GM19467 (cell line): Measurements from ENCODE around the gene IQGAP2.
"Not testable (repeated sequence)": the region's sequence is repeated elsewhere in the genome, so short reads cannot be mapped to it uniquely, and the experiment has no call there.

Source experiments
- ATAC-seq: cut with Tn5 transposase; IDR thresholded peaks from one replicate; pipeline ENCODE4 v1.9.1; 2021; ENCODE audit warnings: mild to moderate bottlenecking, moderate library complexity; ENCODE audit not compliant: unreplicated experiment

IQGAP2 gene

DNA sequence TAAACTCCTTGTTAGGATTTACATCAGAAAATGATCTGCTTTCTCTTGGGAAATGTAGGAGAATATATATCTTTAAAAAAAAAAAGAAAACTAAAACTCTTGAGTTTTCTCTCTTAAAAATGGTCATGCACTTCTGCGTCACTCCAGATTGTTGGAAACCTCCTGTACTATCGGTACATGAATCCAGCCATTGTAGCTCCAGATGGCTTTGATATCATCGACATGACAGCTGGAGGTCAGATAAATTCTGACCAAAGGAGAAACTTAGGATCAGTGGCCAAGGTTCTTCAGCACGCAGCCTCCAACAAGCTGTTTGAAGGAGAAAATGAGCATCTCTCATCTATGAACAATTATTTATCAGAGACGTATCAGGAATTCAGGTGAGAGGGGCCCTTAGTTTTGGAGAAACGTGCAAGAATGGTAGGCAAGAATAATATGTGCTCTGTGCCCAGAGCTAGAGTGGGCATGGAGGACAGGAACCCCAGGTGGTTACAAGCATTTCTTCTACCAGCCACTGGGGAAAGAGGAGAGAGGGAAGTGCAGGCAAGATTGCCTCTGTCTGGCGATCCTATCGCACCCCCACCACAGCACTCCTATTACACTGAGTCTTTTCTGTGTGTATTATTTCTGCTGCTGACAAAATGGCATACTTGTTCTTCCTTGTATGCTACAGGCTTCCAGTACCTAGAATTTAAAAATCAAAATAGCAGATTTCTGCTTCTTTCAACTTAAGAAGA, 271.4 kb downstream of the IQGAP2 start:
- no peak for ATAC-seq

DNA sequence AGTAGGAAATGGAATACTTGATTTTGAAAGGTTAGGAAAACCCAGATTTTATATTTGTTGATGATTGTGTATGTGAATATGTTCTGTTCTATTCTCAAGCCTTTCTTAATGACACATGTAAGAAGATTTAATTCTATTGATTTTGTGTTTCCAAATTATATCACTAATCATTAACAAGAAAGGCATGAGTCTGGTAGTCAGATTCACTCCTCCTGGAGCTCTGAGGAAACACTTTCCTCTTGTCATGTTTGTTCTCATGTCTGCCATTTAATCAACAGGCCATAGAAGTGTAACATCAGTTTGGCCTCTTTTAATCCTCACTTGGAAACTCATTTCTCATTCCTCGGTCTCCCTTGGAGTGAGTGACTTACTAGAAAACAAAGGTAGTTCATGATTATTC, 272.3 kb downstream of the IQGAP2 start:
- ATAC-seq: no peak

DNA sequence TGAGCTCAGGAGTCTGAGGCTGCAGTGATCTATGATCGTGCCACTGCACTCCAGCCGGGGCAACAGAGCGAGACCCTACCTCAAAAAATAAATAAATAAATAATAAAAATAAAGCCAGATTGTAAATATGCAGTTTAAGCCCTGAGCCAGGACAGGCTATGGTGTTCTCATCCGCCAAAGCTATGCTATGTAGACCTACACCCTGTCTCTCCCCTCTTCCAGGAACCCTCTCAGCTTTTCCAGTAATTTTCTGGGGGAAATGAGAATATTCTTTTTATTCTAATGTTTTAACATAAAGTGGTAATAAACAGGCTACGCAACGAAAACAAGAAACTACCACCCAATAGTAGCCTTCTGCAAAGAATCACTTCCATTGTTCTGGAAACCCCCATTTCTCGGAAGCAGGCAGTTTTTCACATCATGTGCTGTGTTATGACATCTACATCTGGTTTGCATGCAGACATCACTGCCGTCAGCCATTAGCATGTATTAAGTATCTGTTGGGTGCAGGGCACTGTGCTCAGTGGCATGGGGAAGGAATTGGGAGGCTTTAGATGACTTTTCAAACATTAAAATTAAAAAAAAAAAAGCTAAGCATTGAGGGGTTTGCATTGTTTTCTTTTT, 274.9 kb downstream of the IQGAP2 start:
- no peak for ATAC-seq

DNA sequence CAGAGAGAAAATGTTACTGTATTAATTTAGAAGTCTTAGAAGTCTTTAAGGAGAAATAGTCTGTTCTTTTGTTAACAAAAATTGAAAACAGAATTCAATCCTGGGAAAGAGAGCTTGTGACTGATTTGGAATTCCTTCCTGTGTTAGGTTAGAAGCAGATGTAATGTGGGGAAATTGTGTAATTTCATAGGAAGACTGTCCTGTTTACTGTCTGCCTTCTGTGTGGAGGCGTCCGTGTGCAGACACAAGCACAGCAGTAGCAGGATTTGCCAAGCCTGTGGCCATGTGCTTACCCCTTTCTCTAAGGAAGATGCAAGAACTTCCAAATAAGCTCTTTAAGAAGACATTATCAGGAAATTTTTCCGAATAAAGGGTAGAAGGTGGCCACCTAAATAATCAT, 276.1 kb downstream of the IQGAP2 start:
- ATAC-seq: no peak

DNA sequence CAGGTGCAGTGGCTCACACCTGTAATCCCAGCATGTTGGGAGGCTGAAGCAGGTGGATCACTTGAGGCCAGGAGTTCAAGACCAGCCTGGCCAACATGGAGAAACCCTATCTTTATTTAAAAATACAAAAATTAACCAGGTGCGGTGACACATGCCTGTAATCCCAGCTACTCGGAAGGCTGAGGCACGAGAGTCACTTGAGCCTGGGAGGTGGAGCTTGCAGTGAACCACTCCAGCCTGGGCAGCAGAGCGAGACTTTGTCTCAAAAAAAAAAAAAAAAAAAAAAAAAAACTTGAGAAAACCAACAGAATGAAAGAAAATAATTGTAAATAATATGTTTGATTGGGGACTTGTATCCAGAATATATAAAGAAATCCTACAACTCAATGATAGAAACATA, 277.7 kb downstream of the IQGAP2 start:
- ATAC-seq: not testable (repeated sequence)

DNA sequence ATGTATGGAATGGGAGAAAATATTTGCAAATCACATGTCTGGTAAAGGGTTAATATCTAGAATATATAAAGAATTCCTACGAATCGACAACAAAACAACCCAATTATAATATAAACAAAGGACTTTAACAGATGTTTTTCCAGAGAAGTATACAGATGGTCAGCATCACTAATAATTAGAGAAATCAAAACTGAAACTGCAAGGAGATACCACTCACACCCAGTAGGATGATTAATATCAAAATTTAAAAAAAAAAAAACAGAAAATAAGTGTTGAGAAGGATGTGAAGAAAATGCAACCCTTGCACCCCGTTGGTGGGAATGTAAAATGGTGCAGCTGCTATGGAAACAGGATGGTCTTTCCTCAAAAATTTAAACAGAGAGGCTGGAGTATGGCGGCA, 278.2 kb downstream of the IQGAP2 start:
- no peak for ATAC-seq

DNA sequence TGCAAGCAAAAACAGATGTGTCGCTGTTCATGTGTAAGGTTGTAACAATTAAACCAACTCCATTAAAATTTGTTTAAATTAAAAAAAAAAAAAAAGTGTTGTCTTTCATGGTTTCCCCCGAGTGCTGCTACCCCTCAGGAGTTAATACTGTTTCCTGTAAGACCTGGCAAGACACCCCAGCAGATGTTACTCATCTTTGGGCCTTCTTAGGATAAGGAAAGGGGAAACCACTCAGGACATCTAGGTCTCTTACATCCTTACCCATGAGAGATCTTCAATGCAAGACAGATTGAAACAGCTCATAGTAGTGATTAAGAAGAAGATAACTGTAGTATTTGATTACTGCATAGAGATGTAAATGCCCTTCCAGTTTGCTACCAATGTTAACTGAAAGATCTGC, 279.3 kb downstream of the IQGAP2 start:
- no peak for ATAC-seq

DNA sequence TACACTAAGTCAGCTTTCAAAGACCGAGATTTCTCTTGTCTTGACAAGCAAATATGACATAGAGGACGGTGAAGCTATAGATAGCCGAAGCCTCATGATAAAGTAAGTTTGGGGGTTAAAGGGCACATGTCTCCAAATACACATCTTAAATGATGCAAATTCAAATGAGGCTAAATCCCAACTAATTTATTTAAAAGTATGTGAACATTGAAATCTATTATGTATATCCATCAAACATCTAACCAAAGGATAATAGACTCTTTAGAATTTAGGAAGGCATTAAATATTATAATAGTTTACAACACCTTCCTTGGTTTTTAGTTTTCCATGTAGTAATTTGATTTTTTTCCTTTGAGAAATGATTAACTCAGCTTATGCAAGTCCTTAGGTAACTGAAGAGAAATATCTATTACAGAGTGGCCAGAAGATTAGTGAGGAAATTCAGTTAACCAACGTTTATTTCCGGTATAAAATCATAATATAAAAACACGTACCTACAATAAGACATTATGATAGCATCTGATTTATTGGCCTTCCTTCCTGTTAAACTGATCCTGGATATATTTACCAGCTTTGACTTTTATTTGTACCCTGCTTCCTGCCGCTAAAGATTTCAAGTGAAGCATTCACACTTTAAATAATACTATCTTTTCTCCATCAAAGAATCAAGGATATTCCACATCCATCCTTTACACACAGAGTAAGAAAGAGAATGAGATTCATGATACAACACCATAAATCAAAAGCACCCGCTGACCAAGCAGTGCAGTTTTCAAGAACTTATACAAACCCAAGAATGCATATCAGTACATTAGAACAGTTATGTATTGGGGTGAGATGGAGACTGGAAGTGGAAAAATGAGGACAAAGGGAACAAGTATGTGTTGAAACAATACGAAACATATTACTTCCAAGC, 281.0 kb downstream of the IQGAP2 start:
- no peak for ATAC-seq

DNA sequence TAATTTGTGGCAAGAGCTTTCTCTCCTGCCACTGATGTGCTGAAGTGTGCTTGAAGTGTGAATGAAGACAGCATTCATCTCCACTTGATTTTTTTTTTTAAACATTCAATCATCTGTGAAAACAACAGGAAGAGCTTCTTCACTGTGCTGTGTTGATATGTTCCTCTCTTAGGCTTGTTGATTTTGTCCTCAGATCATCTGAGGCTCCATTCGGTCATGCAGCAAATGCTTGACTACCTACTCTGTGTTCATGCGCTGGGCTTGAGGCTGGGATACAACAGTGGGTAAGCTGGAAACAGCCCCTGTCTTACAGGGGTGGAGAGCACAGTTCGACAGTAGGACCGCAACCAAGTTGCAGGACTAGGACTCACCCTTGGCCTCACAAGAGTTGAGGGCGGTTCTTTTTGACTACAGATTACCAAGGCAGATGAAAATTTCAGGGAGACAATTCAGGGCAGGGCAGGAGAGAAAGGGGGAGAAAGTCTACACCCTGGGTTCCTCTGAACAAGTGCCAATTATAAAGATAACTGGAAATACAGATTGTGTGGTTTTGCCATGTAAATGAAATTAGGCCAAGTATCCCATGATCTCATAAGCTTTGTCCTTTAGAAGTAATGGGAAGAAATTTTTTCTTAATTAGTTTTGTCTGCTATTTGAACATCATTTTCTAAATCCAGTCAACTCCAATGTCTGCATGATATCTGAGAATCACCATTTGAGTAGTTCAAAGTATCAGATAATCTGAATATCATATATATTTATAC, 281.9 kb downstream of the IQGAP2 start:
- no peak for ATAC-seq

DNA sequence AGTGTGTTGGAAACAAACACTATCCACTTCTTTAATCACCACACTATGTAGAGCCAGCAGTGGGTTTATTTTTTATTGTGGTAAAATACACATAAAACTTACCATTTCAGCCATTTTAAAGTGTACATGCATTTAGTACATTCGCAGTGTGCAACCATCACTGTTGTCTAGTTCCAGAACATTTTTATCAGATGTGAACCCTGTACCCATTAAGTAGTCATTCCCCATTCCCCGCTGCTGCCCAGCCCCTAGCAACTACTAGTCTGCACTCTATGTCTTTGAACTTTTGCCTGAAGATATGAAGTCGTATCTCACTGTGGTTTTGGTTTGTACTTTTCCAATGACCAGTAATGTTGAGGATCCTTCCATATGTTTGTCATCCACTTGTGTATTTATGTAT, 282.6 kb downstream of the IQGAP2 start:
- ATAC-seq: no peak

DNA sequence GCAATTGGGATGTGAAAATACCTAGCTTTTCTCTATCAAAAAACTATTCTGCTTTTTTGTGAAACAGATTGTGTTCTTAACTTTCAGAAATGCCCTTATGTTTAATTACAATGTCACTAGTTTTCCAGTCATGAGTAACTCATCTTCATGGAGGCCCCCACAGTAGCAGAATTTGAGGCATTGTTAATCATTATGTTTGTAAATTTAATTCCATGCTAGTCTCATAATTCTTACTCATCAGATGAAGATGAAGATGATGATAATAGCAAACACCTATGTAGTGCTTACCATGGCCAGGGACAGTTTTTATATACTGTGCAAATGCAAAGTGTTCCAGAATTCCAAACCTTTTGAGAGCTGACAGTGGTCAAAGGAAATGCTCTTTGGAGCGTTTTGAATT, 285.1 kb downstream of the IQGAP2 start:
- no peak for ATAC-seq

DNA sequence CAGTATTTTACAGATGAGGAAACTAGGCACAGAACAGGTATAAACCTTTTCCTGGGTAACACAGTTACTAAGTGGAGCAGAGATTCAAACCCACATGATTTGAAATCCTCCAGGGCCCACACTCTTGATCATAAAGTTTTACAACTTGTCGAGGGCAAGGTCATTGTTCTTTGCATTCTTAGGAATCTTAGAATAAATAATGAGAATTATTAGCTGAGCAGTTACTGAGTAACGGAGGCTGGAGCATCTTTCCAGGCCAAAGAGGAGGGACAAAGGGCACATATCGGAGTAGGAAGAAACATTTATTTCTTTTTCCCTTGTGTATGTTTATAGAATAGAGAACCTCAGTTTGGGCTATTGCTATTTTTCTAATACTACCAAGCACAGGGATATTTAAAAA, 285.8 kb downstream of the IQGAP2 start:
- no peak for ATAC-seq

DNA sequence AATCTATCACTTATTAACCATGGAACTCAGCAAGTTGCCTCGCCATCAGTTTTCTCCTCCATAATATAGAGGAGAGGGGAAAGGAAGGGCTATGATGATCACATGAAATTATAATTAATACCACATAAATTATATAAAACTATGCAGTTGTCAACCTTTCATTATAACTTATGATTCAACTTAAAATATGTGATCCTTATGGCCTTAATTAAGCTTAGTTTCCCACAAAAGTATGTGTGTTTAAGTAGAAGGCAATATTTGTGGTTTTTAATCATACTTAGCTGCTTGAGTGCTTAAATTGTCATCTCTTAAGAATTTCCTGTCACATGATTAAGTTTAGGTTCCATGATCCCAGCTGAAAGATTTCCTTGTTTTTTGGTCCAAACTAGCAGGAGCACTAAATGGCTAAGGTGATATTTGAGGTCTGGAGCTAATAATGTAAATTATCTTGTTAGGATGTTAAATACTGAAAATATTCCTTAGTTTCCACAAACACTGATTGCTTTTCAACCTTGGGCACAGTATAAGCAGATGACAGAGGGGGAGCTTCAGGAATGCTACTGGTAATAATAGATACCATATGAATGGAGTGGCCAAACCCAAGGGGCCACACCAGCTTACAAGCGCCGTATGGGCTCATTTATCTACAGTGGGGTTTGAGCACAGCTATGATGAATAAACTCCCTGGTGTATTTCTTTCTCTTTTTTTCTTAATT, 286.4 kb downstream of the IQGAP2 start:
- ATAC-seq: no peak

DNA sequence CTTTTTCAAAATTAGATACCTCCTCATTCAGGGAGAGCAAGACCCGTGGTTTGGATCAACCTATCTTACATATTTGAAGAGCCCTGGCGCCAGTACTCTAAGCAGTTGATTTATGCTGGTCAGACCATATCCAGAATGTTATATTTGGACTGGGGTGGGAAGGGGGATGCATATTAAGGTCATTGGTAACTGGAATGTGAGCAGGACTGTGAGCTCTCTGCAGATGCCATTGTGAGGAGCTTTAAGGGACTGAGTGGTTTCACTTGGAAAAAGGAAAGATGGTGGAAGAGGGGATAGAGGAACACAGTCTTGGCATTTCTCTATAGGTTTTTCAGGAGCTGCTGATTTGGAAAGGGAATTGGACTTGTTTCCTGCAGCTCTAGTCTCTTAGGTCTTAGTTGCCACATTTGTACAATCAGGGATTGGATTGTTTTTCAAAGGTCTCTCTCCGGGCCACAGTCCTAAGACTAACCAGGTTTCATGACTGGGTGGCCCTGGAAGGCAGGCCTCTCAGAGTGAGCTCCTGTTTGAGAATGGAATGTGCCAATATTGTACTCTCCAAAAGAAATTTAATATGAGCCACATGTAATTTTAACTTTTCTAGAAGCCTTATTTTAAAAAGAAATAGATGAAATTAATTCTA, 287.1 kb downstream of the IQGAP2 start:
- ATAC-seq: no peak

DNA sequence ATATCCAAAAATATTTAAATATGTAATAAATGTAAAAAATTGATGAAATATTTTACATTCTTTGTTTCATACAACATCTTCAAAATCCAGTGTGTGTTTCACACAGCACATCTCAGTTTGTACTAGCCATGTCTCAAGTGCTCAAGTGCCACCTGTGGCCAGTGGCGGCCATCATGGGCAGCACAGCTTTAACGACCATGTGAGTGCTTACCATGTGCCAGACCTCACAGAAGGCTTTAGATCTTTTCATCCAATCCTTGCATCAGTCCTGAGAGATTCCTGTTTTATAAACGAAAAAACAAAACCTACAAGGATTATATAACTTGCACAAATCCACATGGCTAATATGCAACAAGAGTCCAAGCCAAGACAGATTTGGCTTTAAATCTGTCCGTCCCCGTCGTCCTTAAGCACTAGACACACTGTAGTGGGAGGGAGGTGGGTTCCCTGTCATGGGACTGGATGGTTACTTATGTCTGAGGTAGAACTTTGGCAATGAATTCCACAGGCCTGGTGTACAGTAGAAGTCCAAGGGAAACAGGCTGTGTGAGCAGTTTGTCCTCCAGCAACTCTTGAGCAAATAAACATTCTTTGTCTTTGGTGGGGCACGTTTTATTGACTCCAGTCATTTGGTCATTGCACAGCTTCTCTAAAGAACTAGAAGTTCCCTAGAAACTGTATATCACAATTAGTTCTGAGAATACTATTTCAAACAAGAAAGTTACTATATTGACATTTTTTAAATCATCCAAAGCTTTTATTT, 287.8 kb downstream of the IQGAP2 start:
- no peak for ATAC-seq

DNA sequence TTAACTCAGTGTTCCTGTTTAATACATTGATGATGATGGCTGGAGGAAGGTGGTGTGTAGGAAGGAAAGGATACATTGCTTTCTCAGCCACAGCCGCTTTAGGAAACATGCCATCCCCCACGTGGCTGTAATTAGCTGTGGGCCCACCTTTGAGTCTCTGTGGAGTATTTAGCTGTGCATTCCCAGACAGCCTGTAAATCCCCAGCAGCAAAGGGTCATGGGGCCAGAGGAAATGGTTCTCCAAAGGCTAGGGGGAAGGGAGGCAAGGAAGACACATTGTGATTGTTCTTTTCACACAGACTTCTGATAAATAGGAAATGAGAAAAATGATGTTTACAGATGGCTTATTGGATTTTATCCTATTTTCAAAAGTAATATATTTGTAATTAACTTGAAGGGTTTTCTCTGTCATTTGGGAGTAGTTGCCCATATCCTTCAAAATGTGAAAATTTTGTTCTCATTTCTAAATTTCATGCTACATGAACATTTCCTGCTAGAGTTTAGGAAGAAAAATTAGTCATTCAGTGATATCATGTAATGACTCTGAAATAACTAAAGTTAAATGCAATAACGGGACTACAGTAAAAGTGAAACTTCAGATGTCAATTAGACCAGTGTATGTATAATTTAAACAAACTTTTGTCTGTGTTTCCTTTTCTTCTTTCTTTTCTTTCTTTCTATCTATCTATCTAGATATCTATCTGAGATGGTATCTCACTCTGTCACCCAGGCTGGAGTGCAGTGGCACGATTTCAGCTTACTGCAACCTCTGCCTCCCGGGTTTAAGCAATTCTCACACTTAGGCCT, 288.6 kb downstream of the IQGAP2 start:
- no peak for ATAC-seq

DNA sequence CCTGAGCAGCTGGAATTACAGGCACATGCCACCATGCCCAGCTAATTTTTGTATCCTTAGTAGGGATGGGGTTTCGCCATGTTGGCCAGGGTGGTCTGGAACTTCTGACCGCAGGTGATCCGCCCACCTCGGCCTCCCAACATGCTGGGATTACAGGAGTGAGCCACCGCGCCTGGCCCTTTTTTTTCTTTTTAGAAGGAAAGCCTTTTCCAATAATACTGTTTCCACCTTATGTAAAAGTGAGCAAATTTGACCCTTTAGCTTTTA, 289.1 kb downstream of the IQGAP2 start:
- ATAC-seq: no peak

DNA sequence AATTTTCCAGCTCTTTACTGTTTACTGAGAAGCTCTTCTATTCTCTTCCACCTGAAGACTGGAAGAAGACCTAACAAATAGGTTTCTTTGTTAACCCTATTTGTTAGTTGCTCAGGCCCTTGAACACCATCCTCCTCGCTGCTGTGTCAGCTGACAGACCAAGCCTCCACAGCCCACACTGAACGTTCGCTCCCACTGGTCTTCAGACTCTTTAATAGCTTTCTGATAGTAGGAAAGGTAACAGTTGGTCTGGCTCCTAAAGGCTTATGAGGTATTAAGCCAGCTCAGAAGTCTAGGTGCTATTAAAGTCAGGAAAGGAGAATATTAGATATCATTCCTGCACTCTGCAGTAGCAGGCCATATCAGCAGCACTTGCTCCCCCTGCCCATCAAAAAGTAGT, 289.6 kb downstream of the IQGAP2 start:
- ATAC-seq: no peak

DNA sequence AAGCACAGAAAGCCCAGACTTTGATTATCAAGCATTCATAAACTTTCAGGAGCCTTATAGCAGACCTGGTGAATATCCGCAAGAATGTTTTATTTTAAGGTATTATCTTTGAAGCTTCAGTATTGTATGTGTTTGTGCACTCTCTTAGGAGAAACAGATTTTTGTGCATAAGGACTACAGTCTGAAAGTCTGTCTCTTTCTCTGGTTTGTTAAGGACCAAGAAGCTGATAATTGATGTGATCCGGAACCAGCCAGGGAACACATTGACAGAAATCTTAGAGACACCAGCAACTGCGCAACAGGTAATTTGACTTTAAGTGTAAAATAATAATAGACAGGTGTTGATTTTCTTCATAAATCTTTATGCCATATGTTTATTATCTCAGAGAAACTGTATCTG, 290.1 kb downstream of the IQGAP2 start:
- ATAC-seq: no peak
